NCI-H510A (cell line): ENCODE results near the gene TTLL10.

Source experiments
- DNase-seq: peaks from one replicate; lab custom pipeline; 2025; lab: John Stamatoyannopoulos, UW

Gene TTLL10

DNA sequence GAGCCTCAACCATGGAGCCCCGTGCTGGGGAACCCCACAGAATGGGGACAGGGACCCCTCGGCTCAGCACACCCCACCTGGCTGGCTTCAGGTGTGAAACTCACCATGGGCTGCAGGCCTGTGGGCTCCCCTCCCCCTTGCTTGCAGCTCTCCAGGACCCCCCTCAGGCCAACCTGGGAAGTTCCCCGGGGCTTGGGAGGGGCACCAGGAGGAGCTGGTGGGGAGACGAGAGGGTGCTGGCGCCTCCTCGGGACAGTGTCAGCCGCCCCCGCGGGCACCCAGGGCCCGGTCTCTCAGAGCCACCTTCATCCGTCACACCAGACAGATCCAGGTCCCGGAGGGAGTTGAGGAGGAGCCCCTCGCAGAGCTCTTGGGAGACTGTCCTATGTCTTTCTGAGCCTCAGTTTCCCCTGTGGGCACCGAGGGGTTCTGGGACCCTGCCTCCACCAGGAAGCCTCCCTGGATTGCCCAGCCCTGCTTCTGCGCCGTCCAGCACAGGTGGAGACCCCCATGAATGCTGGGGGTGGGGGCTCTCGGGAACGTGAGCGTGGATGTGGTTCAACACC, 33.4 kb downstream of the TTLL10 start:
- no peak for DNase-seq

DNA sequence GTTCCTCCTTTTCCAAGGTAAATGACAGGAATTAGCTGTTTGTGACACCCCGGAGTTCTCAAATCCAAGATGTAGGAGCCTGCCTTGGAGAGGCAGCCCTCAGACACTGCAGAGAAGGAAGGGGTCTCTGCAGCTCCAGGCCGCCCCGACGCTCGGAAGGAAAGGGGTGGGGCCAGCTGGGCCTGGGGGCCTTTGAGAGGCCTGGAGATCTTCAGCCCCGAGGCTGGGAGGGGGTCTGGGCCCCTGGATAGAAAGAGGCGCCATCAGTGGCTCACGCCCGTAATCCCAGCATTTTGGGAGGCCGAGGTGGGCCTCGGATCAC, 33.9 kb downstream of the TTLL10 start:
- no peak for DNase-seq

DNA sequence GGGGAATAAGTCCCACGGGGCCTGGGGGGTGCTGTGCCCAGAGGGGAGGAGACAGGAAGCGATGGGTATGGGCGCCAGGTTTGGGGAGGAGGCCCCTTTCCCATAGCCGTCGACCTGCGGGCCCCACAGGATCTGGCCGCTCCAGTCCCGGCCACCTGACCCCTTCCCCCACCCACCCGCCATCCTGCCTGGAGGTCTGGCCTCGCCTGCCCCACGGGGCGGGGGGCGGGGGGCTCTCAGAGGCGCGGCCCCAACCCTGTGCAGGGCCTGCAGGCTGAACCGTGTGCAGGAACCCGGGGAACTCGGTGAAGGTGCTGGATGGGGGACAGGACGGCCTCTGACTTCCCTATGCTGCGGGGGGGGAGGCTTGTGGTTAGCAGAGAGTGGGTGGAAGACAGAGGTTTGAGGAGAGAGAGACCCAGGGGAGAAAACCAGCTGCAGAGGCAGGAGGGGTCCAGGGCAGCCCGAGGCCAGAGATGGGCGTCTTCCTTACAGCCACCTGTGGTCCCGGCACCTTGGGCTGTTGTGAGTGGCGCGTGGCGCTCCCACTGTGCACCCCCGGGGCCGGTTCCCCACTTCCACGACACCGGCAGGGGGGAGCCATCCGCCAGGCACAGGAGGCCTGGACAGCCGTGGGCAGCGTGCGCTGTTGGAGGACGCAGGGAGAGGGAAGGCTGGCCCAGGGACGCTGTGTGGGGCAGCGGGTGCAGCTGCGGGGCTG, 35.2 kb downstream of the TTLL10 start:
- no peak for DNase-seq

DNA sequence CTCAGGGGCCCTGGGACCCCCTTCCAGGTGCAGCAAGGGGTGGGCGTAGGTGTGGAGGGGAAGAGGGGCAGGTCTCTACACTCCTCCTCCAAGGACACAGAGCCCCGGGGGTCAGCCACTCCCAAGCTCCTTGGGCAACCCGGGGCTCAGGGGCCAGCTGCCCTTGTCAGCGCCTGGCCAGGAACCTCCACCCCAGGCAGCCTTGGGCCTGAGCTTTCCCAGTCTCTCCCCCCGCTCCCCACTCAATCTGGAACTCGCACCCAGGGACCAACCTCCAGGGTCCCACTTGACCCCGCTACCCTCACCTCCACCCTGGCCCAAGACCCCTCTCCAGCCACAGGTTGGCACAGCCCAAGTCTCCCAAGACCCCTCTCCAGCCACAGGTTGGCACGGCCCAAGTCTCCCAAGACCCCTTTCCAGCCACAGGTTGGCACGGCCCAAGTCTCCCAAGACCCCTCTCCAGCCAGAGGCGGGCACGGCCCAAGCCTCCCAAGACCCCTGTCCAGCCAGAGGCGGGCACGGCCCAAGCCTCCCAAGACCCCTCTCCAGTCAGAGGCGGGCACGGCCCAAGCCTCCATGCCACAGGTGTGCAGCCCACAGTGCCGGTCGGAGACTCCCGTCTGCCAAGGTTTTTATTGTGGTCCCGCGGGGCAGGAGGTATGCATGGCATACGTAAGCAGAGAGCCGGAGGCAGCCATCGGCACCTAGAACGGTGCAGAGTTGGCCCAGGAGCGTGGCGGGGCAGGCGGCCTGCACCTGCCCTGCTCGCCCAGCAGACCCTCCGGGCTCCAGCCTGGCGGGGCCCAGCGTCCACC, 37.3 kb downstream of the TTLL10 start:
- no peak for DNase-seq

DNA sequence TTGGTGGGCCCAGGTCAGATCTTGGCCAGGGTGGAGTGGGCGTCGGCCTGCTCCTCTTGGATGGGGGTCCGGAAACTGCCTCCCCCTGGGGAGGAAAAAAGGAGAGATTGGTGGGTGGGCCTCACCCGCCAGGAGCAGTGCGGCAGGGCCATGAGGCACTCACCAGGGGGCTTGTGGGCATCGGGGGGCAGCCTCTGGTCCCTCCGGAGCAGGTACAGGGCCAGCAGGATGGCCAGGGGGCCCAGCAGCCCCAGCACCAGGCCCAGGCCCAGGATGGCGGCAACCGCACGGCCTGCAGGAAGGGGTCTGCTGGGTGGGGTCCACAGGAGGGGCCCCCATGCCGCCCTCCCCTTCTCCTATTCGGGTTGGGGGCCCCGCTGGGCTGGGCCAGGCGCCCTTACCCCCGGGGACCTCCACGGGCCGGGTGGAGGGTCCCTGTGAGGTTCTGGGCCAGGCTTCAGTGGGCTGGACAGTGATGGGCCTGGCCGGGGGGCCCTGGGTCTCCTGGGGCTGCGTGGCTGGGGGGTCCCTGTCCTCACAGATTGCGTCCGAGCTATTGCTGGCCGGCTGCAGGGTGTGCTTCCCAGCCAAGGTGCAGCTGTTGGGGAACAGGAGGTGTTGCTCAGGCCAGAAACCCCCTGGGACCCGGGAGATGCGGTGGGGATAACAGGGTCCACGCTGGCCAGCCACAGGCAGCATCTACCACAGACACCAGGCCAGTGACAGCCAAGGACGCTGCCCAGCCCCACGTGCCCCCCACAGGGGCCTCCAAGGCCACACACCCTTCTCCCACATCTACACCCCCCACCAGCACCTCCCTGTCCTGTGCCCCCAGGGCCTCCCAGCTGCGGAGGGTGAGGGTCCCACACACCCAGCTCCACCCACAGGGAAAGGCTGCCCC, 38.1 kb downstream of the TTLL10 start:
- DNase-seq = no peak

DNA sequence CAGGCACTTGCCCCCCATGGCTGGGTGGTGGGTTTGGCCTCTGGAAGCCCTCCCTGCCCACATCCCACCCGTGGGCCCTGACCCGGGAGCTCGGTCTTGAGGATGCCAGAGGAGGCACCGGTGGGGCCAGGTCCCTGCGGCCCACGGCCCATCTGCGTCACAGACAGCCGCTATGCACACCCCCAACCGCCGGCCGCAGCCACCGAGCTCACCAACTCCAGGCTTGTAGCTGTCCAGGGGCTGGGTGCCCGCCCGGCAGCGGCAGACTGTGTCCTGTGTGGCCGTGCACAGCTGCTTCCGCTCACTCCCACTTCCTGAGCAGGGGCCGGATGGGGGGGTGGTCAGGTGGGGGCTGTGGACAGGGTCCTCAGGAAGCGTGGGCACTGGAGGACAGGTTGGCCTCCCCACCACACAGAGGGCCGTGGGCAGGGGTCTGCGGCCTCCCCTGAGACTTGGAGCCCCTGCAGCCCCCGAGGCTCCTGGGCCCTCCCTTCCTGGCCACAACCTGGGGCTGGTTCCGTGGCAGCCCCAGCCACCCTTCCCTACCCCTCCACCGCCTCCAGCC, 39.2 kb downstream of the TTLL10 start:
- no peak for DNase-seq

DNA sequence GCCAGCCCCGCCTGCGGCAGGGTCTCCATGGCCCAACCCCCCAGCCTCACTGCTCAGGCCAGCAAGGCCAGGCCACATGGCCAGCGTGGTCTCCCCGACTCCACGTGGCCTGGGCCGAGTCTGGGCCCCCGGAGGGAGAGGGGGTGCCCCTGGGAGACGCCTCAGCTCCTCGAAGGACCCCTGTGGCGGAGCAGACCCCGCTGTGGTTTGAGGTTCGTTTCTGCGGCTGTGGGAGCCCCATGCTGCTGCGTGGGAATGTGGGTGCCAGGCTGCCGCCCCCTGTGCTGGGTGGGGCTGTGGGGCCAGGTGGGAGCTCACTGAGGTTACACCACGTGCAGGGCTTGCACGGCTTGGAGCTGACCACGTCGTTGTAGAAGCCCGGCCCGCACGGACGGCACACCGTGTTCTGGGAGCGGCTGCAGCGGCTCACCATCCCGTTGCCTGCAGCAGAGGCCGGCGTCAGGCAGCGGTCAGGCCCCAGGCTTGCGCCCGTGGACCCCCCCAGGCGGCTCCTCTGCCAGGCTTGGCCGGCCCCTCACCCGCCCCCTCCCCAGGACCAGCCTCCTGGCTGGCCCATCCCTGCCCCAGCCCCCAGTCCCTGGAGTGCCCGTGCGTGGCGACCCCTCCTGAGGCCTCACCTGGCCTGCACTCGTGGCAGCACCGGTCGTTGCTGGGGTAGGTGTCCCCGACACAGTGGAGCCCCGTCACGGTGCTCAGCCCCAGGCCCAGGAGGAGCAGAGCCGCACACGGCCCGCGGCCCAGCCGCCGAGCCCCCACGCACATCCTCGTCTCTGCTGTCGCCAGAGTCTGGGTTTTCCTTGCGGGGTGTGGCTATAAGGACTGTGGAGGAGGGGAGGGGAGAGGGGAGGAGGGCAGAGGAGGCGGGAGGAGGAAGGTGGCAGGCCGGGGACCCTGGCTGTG, 39.9 kb downstream of the TTLL10 start, which contains the start of gene TNFRSF4:
TNFRSF4 (minus strand) TSS at position 809 of the 921 bp plus-strand sequence; CDS start at position 783, 26 bp downstream.
- no peak for DNase-seq

DNA sequence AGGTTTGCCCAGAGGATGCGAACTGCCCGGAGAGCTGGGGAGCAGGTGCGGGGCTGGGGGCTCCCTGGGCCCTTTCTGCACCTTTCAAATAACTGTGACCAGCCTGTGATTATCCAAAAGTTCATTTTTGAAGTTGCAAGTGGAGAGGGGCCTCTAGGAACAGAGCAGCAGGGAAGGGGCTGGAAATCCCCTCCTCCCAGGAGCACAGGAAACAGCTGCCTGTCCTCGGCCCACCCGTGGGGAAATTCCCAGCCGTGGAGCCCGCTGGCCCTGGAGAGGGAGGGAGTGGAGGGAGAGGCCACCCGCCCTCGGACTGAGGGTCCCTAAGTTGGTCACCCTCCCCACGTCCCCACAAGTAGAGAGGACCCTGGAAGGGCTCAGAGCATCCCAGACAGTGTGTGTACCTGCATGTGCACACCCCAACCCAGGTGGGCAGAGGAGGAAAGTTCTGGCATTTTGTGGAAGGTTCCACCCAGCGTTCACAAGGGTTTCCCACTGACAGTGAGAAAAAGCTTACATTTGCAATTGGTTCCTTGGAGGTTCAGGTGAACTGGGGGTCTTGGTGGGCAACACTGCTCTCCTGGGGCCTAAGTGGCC, 41.5 kb downstream of the TTLL10 start:
- DNase-seq = no peak

DNA sequence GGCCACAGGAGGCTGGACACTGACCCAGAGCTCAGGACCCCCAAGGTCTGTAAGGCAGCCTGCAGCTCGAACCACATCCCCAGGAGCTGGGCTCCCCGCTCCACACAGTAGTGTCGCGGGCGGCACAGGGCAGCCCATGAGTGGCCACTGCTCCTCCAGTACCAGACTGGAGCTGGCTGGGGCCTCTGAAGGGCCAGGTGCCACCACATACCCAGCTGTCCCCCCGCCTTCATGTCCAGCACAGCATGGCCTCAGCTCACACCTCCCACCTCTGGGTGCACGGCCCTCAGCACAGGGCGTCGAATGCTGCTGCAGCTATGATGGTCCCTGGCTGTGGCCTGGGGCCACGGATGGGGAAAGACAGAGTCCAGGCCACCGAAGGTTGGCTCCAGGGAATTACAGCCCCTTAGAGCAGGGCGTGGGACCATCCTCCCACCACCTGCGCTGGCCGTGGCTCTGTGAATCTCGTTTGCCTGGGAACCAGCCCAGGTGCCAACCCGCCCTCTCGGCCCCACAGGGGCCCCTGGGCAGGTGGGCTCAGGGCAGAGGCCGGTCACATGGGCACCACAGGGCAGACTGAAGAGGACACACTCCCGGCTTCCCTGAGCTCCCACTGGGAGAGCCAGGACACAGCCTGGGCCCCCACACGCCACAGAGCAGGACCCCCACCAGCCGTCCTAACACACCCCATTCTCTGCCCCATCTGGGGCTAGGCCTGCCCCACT, 42.4 kb downstream of the TTLL10 start:
- DNase-seq = no peak

DNA sequence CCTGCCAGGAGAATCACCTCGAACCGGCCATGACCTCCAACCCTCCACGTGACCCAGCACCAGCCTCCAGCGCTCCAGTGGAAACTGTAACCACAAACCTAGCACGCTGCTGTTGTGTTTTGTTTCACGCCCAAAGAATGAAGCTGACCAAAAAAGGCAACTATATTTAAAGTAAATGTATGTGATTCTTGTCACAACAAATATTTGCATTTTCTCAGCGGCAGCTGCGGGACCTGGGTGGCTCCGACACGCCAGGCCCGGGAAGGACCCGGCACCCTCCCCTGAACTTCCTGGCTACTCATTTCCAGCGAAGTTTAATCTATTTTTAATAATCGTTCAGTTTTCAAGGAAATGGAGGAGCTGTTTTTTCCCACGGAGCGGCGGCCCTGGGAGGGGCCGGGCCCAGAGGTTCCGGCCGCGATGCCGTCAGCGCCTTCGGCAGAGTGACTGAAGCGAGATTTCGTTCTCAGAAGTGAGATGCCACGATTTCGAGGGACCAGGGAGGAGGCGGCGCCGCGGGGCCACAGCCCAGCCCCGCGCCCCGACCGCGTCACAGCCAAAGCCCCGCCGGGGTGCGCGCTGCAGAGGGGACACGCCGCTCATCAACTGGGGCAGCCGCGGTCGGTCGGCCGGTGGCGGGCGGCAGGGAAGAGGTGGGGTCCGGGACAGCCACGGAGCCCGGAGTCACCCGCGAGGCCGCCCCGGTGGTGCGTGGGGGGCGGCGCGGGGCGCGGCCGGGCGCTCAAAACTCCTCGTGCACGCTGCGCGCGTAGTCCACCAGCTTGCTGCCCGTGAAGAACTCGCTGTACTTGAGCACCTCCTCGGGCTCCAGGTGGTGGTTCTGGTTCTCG, 43.3 kb downstream of the TTLL10 start:
- no peak for DNase-seq

DNA sequence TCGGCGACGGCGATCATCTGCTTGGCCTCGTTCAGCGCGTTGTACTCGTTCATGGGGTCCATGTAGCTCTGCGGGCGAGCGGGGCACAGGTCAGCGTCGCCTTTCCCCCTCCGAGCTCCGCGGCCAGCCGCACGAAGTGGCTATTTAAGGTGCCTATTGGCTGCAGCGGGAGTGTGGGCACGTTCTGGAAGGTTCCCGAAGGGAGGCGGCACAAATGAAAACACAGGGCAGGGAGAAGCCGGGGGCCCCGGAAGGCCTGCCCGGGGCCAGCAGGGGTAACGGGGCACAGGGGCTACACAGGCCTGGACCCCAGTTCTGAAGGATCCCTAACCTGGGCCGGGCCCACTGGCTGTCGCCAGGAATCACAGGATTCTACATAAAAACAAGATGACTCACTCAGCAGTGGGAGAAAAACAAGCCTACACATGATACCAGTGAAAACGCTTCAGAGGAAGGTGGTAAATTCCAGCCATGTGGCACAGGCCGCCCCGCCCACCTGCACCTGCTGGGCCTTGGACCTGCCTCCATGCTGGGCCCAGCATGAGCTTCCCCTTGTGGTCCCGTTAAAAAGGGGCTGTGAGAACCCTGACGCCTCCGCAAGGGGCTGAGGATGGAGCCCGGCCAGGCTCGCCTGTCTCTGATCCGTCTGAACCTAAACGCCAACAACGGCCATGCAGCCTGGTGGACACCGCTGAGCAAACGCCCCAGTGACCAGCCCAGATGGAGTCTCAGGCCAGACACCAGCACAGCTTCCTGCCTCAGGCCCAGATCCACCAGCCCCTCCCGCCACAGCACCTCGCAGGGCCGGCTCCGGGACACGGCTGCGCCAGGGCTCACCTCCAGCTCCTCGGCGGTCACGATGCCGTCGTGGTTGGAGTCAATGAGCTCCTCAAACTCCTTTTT, 44.2 kb downstream of the TTLL10 start:
- no peak for DNase-seq

DNA sequence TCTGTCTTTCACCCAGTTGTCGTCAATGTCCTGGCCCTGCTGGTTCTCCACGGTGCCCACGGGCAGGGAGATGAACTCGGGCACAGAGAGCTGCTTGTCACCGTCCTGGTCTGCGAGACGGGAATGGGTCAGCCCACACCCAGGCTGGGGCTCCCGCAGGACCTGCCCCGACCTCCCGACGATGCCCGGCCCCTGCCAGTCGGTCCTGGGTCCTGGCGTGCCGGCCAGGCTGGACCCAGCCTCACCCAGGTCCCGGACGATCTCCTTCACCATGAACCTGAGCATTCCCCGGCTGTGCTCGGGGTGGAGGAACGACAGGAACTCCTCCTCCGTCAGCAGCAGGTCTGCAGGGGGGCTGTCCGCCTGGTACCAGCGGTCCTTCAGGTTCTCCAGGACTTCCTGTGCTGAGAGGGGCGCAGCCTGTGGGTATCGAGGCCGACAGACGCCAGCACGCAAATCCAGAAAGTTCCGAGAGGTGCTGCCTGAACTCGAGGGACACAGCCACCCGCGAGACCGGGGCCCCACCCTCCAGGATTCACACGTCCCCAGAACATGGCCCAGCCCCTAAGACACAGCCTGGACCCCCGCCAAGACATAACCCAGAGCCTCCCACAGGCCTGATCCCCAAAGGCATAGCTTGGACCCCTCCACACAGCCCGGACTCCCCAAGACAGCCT, 45.0 kb downstream of the TTLL10 start:
- DNase-seq = no peak

DNA sequence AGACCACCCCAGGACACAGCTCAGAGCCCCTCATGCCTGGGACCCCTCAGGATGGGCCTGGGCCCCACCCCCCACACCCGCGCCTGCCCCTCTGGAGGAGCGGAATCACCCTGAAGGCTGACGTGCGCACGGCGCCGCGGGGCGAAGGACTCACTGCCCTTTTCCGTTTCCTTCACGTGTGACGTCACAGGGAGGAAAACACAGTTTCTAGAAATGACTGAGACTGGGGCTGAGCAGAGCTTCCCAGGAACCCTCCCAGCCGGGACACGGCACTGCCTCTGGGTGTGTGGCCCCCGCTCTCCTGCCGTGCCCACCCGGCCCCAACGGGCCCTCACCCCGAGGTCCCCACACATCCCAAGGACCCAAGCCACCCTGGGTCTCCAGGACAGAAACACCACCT, 45.7 kb downstream of the TTLL10 start:
- DNase-seq = no peak

DNA sequence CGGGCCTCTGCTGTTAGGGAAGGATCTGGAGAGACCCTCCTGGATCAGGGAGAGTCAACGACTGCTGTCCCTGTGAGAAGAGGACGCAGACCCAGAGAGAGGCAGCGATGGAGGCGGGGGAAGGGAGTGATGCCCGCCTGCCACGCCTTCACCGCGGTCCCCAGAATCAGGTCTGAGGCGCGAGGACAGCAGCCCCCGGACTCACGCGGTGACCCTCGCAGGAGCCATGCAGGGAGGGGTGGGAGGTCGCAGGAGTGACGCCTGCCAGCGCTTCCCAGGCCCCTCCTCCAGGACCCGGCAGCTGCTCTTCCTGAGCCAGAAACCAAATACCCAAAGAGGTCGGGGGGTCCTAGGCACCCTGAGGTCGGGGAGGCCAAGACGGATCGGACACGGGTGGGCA, 46.5 kb downstream of the TTLL10 start:
- no peak for DNase-seq

DNA sequence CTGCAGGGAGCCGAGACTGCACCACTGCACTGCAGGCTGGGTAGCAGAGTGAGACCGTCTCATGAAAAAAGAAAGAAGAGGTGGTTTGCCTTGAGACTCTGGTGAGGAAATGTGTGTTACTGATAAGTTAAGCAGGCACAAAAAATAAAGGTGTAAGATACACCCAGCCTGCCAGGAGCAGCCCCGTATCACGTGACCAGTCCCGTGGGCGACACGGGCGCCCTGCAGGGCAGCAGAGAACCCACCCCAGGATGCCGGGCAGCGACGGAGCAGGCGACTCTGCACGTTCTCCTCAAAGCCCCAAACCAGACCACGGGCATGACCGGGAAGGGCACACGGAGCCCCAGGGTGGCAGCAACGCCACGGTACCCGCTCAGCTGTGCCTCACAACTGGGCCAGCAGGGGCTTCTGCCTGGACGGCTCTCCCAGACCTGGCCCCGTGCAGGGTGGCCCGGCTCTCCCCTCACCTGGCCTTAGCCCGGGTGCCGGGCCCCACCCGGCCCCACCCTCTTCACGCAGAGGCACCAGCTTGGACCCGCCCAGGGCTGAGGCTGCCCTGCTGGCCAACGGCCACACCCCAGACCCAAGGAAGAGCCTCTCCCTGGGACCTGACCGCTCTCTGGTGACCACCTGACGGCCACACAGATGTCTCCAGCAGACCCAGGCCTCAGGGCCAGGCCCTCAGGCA, 48.4 kb downstream of the TTLL10 start:
- DNase-seq = no peak

DNA sequence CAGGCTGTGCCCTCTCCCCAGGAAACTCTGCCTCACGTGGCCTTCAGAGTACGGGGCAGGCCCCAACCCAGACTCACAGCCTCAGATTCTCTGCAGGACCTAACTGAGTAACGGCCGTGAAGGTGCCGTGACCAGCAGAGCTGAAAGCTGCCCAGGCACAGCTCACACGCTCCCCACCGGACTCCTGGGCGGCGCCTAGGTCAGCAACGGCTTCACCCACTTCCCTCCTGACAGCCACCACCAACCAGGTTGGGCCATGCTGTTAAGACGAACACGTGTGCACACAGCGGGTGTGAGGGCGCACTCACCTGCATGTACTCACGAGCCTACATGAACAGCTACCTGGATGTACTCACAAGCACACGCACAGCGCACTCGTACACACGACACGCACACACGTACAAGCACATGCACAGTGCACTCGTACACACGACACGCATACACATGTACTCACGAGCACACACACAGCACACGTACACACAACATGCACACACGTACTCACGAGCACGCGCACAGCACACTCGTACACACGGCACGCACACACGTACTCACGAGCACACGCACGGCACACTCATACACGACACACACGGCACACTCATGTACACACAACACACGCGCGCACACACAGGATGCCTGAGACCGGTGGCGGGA, 49.0 kb downstream of the TTLL10 start:
- no peak for DNase-seq
